AG04449 (cell line): ENCODE measurements around the gene RAB3A.

Experiments used
- CTCF ChIA-PET: fragments of 350-600 bp; formaldehyde crosslinking; extraction: SDS; loops from one replicate; lab custom pipeline; 2021; ENCODE audit warnings: antibody characterized with exemption; lab: Yijun Ruan, JAX
- POLR2A ChIA-PET: fragments of 400-600, 350-600 bp; formaldehyde crosslinking; extraction: SDS; loops from one replicate; lab custom pipeline; 2020; ENCODE audit warnings: antibody characterized with exemption, inconsistent platforms; lab: Yijun Ruan, JAX
- DNase-seq: peaks from one replicate; pipeline ENCODE4 v3.0.0-alpha.2; 2010; ENCODE audit warnings: low read depth, low spot score
- H3K4me3 ChIP-seq: 2 replicates; pipeline ENCODE4 v1.5.1; 2011; ENCODE audit warnings: low read depth, mild to moderate bottlenecking, control low read depth, low read length
- CTCF ChIP-seq: IDR thresholded peaks from one replicate; pipeline ENCODE4 v1.5.1; 2011; ENCODE audit warnings: mild to moderate bottlenecking, moderate library complexity, low read length, control low read depth, inconsistent platforms; ENCODE audit not compliant: insufficient read depth; ENCODE audit errors: missing control alignments

Gene RAB3A

DNA sequence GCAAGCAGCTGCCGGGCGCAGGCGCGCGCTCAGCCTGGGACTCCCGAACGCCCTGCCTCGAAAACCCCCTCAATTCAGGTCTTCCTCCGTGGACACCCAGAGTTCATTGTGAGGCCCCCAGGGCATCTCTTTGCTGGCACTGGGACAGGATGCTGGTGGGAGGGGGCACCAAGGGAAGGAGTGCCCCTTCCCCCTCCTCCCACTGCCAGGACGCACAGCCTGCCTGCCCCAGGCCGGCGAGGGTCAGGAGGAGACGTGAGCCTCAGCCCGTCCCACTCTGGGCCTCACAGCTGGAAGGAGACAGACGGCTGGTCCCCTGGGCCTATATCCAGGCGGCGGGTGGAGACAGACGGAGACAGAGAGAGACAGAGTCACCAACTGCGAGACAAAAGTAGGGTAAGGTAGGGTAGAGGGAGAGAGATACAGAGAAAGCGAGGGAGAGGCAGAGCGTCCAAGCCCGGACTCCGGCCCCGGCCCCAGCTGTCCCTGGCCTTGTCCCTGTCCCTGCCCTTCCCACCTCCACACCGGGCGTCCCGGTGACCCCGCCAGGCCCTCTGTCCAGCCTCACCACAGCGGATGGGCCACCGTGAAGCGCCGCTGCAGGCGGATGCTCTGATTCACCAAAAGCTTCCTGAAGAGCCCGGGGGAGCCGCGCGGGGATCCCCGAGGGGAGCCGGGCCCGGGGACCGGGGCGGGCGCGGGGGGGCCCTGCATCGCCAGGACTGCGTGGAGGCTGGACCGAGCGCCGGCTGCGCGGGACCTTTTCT, 22.0 kb upstream of the RAB3A start, which contains the start of gene PDE4C:
Gene PDE4C, minus strand, starts transcription at position 737 of the 767 bp plus-strand sequence. Its CDS starts 23 bp downstream, at position 714.
- POLR2A ChIA-PET: interaction anchor here (1.4 kb wide), 1 partner anchor 56 kb away, joined by 3 read pairs; the partner anchor contains the start of gene JUND
- TF ChIP-seq CTCF: no peak
- H3K4me3 ChIP-seq: no peak within 1 kb of the TSS
- CTCF ChIA-PET: interaction anchor here (1.4 to 2.8 kb wide), 3 partner anchors 26 to 53 kb away, joined by 4 to 10 read pairs (median 7); partner anchors contain the start of gene MPV17L2
- DNase-seq: no peak

DNA sequence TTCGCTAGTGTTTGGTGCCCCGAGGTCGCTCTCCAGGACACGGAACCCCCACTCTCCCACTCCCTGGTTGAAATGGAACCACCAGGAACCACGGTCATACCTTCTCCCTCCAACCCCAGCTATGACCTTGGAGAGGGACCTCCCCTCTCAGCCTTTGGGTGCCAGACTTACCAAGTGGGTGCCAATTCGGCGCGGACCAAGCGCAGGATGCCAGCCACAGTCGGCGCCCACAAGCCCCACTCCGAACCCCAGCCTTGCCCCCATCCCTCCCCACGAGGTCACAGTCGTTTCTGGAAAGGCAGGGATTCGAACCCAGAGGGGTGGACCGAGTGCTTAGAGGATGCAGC, 21.5 kb upstream of the RAB3A start:
- TF ChIP-seq CTCF: no peak
- H3K4me3 ChIP-seq: no peak overlapping the region
- CTCF ChIA-PET: interaction anchor here (1.8 to 2.8 kb wide), 3 partner anchors 21 to 54 kb away, joined by 5 to 10 read pairs (median 7); partner anchors contain the start of genes MPV17L2 and RAB3A

GRCh38 chr19:18224525-18225354, 20.9 kb upstream of the RAB3A start:
- peak; percentile 96 for DNase-seq
- TF ChIP-seq CTCF: no peak
- ChIA-PET CTCF (interaction anchor here (0.6 to 2.8 kb wide), 15 partner anchors 7 to 104 kb away, joined by 3 to 12 read pairs (median 4); partner anchors contain the start of genes MPV17L2, PIK3R2 and RAB3A), POLR2A (interaction anchor here (0.6 to 1.4 kb wide), 3 partner anchors 19 to 57 kb away, joined by 3 to 8 read pairs (median 4); partner anchors contain the start of gene JUND)
- H3K4me3 ChIP-seq: peak overlapping the region; percentile 62

More for the DNA sequence above, 21.5 kb upstream of the RAB3A start:
- POLR2A ChIA-PET: interaction anchor here (1.4 kb wide), 1 partner anchor 56 kb away, joined by 3 read pairs; the partner anchor contains the start of gene JUND
- no peak for DNase-seq

DNA sequence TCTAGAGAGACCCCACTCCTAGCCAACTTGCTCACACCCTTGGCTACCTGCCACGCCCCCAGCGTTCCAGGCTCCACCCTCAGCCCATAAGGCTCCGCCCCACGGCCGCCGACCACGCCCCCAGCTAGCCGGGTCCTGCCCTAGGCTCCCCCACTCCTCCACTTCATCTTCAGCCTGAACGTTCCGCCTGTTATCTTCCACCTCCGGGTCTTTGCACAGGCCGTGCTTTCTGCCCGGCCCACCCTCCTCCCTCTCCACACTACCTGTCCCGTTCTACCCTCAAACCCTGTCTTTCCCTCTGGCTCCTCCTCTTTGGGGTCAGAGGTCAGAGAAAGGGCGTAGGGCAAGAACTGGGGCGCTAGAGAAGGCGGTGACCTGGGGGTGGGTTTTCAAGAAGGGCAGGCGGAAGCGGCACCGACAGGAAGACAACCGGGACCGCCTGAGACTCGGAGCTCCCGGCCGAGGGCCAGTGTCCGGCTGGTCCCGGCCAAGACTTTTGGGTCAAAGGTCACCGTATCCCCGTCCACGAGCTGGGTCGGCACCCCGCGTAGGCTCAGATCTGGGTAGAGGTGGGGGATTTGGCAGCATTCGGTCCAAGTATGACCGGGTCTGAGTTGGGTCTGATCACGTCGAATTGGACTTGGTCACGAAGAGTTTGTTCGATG, 20.1 kb upstream of the RAB3A start:
- ChIA-PET POLR2A (interaction anchor here (0.6 to 1.2 kb wide), 2 partner anchors 19 to 57 kb away, joined by 4 to 8 read pairs; partner anchors contain the start of gene JUND), CTCF (interaction anchor here (0.6 to 2.8 kb wide), 15 partner anchors 8 to 105 kb away, joined by 3 to 12 read pairs (median 4); partner anchors contain the start of genes MPV17L2, PIK3R2 and RAB3A)
- no peak for TF ChIP-seq CTCF
- H3K4me3 ChIP-seq: peak overlapping the region; percentile 62
- DNase-seq: no peak

- TF ChIP-seq CTCF: no peak
- no peak for DNase-seq
These were observed 18.2 kb upstream of the RAB3A start for GRCh38 chr19:18221815-18222725.

More at GRCh38 chr19:18221815-18222725, 18.2 kb upstream of the RAB3A start:
- CTCF ChIA-PET: interaction anchor here (1.1 to 4.7 kb wide), 2 partner anchors 14 to 30 kb away, joined by 3 to 21 read pairs; no protein-coding TSS in a partner anchor
- no peak overlapping the region for H3K4me3 ChIP-seq
- POLR2A ChIA-PET: no interaction called here
